ENCODE data around the gene HIRA. TPM values are rescaled to one million over a fixed set of nuclear protein-coding genes. Genes with fewer than 3 reads are reported as not detected.

Gene HIRA
- total RNA-seq, 1 donor from 2014 or later: 27.9 TPM

DNA sequence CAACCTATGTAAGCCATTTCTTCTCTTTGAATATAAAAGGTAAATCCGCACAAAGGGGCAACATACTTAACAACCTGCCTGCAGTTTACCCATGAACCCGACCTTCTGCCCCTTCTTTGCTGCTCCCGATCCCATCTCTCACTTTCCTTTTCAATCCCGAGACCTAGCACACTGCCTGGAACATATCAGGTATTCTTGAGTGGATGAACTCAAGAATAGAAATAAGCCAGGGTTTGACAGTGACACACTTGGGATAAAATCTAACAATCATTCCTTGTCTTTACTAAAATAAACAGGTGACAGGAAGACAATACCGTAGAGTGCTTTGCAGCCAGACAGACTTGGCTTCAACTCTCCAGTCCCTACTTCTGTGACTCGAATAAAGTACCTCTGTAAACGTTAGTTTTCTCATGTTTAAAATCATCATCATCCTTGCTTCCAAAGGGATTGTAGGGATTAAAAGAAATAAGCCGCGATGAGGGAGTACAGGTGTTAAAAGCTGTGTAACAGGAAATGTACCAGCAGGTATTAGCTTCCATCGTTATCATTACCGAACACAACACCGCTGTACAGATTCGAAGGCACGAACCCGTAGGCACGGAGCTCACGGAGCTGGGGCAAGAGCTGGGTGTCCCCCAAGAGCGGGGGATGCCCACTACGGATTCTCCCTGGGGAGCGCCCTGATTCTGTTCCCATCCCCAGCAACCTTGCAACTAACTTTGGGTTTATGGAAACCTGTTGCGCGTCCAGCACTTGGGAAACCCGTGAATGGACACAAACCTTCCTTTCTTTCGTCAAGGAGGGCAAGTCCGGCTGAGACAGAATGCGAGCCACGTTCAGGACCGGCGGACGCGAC lies 46.7 kb upstream of the HIRA start:
- Histone ChIP-seq H3K36me3 (peaks cover 23% of the 10 kb centered on the region), H3K4me1 (peaks cover 28% of the 10 kb centered on the region), H3K9me3 (no peaks in the 10 kb centered on the region), H3K27ac (peak overlapping the region; percentile 99), H3K27me3 (ENCODE audit: low read depth) (no peaks in the 10 kb centered on the region), H3K4me3 (peak overlapping the region; percentile 98)
- DNase-seq (no peak), ATAC-seq (no peak)
- no peak for TF ChIP-seq CTCF (IDR thresholded peaks at IDR 0.05)
- intact Hi-C loops (cut with DNase I): no loop called here

DNA sequence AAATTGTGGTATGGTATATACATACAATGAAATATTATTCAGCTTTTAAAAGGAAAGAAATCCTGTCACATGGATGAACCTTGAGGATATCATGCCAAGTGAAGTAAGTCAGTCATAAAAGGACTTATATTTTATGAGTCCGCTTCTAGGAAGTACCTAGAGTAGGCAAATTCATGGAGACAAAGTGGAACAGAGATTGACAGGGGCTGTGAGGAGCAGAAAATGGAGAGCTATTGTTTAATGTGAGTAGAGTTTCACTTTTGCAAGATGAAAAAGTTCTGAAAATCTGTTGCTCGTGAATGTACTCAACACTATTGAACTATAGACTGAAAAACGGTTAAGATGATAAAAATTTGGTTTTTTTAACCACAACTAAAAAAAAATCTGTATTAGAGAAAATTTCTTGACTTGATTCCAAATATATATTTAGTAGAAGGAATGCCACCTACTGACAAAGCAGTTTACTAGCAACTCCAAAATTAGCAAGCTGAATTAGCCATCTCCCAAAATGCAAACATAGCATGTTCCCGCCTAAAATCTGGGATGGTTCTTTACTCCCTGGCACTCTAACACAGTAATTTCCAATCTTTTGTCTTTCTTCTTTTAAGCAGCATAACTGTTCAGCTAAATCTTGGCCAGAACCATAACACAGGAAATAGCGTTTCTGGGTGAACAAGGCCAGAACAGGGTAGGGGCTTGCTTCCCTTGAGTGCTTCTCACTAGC lies 46.0 kb upstream of the HIRA start:
- peak overlapping the region; percentile 99 for H3K27ac ChIP-seq
- intact Hi-C loops (cut with DNase I): no loop called here
- no peak for DNase-seq

DNA sequence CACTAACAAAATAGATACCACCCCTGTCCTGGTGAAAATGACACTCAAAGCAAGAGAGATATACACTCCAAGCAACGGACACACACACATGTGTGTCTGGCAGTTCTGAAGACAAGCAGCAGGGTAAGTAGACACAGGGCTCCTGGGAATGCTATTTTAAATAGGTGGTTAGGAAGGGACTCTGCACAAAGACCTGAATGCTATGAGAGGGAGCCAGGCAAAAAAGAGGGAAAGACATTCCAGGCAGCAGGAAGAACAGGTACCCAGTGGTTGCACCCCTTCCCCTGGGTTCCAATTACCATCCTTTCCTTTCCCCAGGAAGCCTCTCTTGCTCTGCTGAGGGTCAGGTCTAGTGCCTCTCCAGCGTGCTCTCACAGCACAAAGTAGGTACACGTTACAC lies 44.5 kb upstream of the HIRA start:
- DNase-seq (no peak), ATAC-seq (no peak)
- TF ChIP-seq CTCF (IDR thresholded peaks at IDR 0.05): no peak
- H3K27ac ChIP-seq: no peak overlapping the region
- H3K36me3 ChIP-seq: peaks cover 46% of the 10 kb centered on the region
- no peaks in the 10 kb centered on the region for H3K27me3 ChIP-seq (ENCODE audit: low read depth)
- intact Hi-C loops (cut with DNase I): no loop called here
- no peak overlapping the region for H3K4me3 ChIP-seq
- no peaks in the 10 kb centered on the region for H3K9me3 ChIP-seq
- H3K4me1 ChIP-seq: peaks cover 28% of the 10 kb centered on the region

More for the DNA sequence above, 46.0 kb upstream of the HIRA start:
- Histone ChIP-seq H3K27me3 (ENCODE audit: low read depth) (no peaks in the 10 kb centered on the region), H3K4me1 (peaks cover 28% of the 10 kb centered on the region), H3K36me3 (peaks cover 31% of the 10 kb centered on the region), H3K9me3 (no peaks in the 10 kb centered on the region), H3K4me3 (peak overlapping the region; percentile 98)
- no peak for ATAC-seq
- peak; percentile 17 for TF ChIP-seq CTCF (IDR thresholded peaks at IDR 0.05)

DNA sequence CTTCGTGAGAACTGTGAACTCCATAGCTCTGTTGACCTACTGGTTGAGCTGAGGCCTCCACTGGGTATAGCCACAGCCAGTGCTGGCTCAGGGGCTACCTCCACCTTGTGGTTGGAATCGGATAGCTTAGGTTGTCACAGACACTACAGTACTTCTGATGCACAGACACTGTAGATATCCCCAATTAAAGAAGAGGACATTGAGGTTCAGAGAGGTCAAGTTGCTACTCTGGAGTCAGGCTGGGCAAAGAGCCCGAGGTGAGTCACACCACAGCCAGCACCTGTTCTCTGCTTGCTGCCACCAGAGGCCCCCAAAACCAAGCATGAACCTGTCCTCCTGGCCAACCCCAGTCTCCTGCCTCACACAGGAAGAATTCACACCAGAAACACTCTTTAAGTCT lies 42.0 kb upstream of the HIRA start:
- ATAC-seq: no peak
- no peak for TF ChIP-seq CTCF (IDR thresholded peaks at IDR 0.05)
- H3K4me3 ChIP-seq: no peak overlapping the region
- no peaks in the 10 kb centered on the region for H3K9me3 ChIP-seq
- no peak overlapping the region for H3K27ac ChIP-seq
- H3K27me3 ChIP-seq (ENCODE audit: low read depth): no peaks in the 10 kb centered on the region
- intact Hi-C loops (cut with DNase I): no loop called here
- peaks cover 70% of the 10 kb centered on the region for H3K36me3 ChIP-seq
- DNase-seq: no peak
- peaks cover 23% of the 10 kb centered on the region for H3K4me1 ChIP-seq

DNA sequence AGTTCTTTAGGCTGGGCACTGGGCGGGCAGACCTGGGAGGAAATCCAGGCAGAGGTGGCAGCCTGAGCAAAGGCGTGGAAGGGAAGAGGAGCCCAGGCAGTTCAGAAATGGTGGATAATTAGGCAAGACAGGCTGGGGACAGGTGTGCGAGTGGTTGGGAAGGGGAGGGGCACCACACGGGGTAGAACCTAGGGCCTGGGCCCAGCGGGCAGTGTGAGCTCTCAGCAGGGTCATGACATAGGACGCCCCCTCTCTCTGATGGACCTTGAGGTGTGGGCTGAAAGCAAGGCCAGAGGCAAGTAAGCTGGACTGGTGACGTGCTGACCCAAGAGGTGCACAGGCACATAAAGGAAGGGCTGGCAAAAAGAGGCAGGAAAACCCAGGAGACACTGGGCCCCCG lies 40.7 kb upstream of the HIRA start:
- no peaks in the 10 kb centered on the region for H3K27me3 ChIP-seq (ENCODE audit: low read depth)
- no peak overlapping the region for H3K27ac ChIP-seq
- H3K4me3 ChIP-seq: no peak overlapping the region
- H3K36me3 ChIP-seq: peaks cover 84% of the 10 kb centered on the region
- no peak for TF ChIP-seq CTCF (IDR thresholded peaks at IDR 0.05)
- DNase-seq (no peak), ATAC-seq (no peak)
- H3K9me3 ChIP-seq: no peaks in the 10 kb centered on the region
- H3K4me1 ChIP-seq: peaks cover 13% of the 10 kb centered on the region
- intact Hi-C loops (cut with DNase I): no loop called here

Measured in lower lobe of right lung (tissue), 2 donors.